Measurements from ENCODE around the gene CAMKK1. TPM values are rescaled to one million over a fixed set of nuclear protein-coding genes. Genes with fewer than 3 reads are reported as not detected.

Gene CAMKK1
- total and polyA plus RNA-seq, 9 of the 15 experiments (the other 6 are each of a cell fraction or from before 2014, with no cell fraction given) = 0.34 to 7.5 (median 4.9) TPM

- TF ChIP-seq SRSF1 (IDR thresholded peaks at IDR 0.05; ENCODE audit: low read depth, low read length) (no peak), MTA2 (IDR thresholded peaks at IDR 0.05; ENCODE audit: low read depth) (no peak), THRAP3 (IDR thresholded peaks at IDR 0.05; ENCODE audit: borderline replicate concordance) (no peak), HINFP (tag; conservative IDR thresholded peaks at IDR 0.05; ENCODE audit: low read depth) (no peak), ELF1 (tag; IDR thresholded peaks at IDR 0.05) (no peak)
Observed at GRCh38 chr17:3877220-3877619, 15.6 kb downstream of the CAMKK1 start (continued).

- Histone ChIP-seq H3K9ac (ENCODE audit: insufficient read depth in 1 of 2, low read depth in 2 of 2, low read length in 2 of 2) (no peak overlapping the region), H3K36me3 (ENCODE audit: control insufficient read depth, insufficient read depth, low read length) (peaks cover 45% of the 10 kb centered on the region; the same call in 1 of the 3 replicates), H3K27ac (ENCODE audit: extremely low read depth, low read depth, low read length) (no peak overlapping the region), H3K4me1 (replicated peaks in 1 of 2; ENCODE audit: control insufficient read depth in 2 of 2, insufficient read depth in 2 of 2, low read length in 2 of 2) (peaks cover 5 to 7% of the 10 kb centered on the region in 2 experiments; a peak in 4 of 5 replicates), H3K9me1 (ENCODE audit: control insufficient read depth, insufficient read depth, low read length) (no peaks in the 10 kb centered on the region), H3K4me2 (ENCODE audit: insufficient read depth, low read length) (no peak overlapping the region), H3K4me3 (no peak overlapping the region), H3K9me3 (replicated peaks; ENCODE audit: control insufficient read depth, insufficient read depth, low read depth, low read length) (no peaks in the 10 kb centered on the region), H3K79me2 (ENCODE audit: control insufficient read depth, insufficient read depth, low read length) (no peaks in the 10 kb centered on the region), H3K27me3 (ENCODE audit: control insufficient read depth in 2 of 2, insufficient read depth in 2 of 2, low read length in 2 of 2) (no peaks in the 10 kb centered on the region), H4K20me1 (replicated peaks; ENCODE audit: control insufficient read depth, insufficient read depth, low read length) (no peaks in the 10 kb centered on the region), H2AFZ (ENCODE audit: low read depth, low read length) (no peak overlapping the region)
- BruUV-seq (replicated peaks) = no TSS peak
- FAIRE-seq = no peak
- in situ Hi-C loops (cut with MboI) = no loop called here
- TF ChIP-seq KHSRP (IDR thresholded peaks at IDR 0.05) (no peak), ZNF121 (CRISPR knock-in tag; conservative IDR thresholded peaks at IDR 0.05) (peak; percentile 93)
- DNase-seq (ENCODE audit: extremely low read depth in 1 of 4, low spot score in 3 of 4) = no peak
- 86% methylated on average over 7 of the region's 7 CpGs for WGBS (ENCODE audit: insufficient coverage, low coverage, missing lambda C conversion rate)
- intact Hi-C loops (cut with micrococcal nuclease) = no loop called here
- no peak for ATAC-seq
- ChIA-PET CTCF (ENCODE audit: low intra/inter-chr PET ratio) (interaction anchor here (0.6 kb wide), 1 partner anchor 455 kb away, joined by 3 read pairs; no protein-coding TSS in a partner anchor), POLR2A (interaction anchor here (0.7 kb wide), 1 partner anchor 18 kb away, joined by 3 read pairs; no protein-coding TSS in a partner anchor)
Observed at GRCh38 chr17:3875317-3875716, 17.5 kb downstream of the CAMKK1 start.
